Measurements from ENCODE around the gene APC2. TPM values are rescaled to one million over a fixed set of nuclear protein-coding genes. Genes with fewer than 3 reads are reported as not detected.

APC2 gene
- 0.15 TPM for polyA plus RNA-seq (2013)

GRCh38 chr19:1449467-1450442 lies at the start of gene APC2:
APC2 (plus strand) TSS chr19:1450121; CDS start chr19:1453002, 2,881 bp downstream.
- POLR2A ChIA-PET = no interaction called here
- Histone ChIP-seq H3K36me3 (ENCODE audit: control insufficient read depth in 4 of 4, insufficient read depth in 4 of 4, low read length in 3 of 4) (no peaks in the 10 kb centered on the region), H3K9me3 (ENCODE audit: control extremely low read depth in 1 of 5, control insufficient read depth in 4 of 5, insufficient read depth in 2 of 5, low read depth in 1 of 5, low read length in 4 of 5) (no peaks in the 10 kb centered on the region), H3K4me1 (ENCODE audit: control extremely low read depth in 1 of 4, control insufficient read depth in 4 of 4, insufficient read depth in 4 of 4, low read length in 3 of 4) (peaks cover 0 to 37% (median 25%) of the 10 kb centered on the region in 4 experiments), H3K27me3 (replicated peaks in 2 of 5; ENCODE audit: control insufficient read depth in 4 of 5, insufficient read depth in 5 of 5, low read length in 4 of 5) (peaks cover 0 to 86% (median 36%) of the 10 kb centered on the region in 5 experiments), H3K27ac (ENCODE audit: insufficient read depth in 1 of 2, low read depth in 1 of 2, low read length in 2 of 2, poor library complexity in 1 of 2, severe bottlenecking in 2 of 2) (no peak within 1 kb of the TSS), H3K4me3 (ENCODE audit: control insufficient read depth in 1 of 7, extremely low read depth in 1 of 7, insufficient read depth in 4 of 7, low read depth in 2 of 7, low read length in 6 of 7) (no peak within 1 kb of the TSS)
- CTCF ChIA-PET = interaction anchor here (1.0 to 6.5 kb wide), 2 partner anchors 17 to 37 kb away, joined by 4 to 35 read pairs; no protein-coding TSS in a partner anchor
- WGBS (ENCODE audit: insufficient coverage) = 3% methylated on average over 62 of the region's 74 CpGs
- peak in 2 of 3 donors; percentile 47 to 56 for DNase-seq

GRCh38 chr19:1400281-1401137 lies 49.4 kb upstream of the APC2 start:
- ChIA-PET POLR2A (no interaction called here), CTCF (no interaction called here)
- Histone ChIP-seq H3K9me3 (ENCODE audit: control extremely low read depth in 1 of 5, control insufficient read depth in 4 of 5, insufficient read depth in 2 of 5, low read depth in 1 of 5, low read length in 4 of 5) (no peaks in the 10 kb centered on the region), H3K4me3 (ENCODE audit: control insufficient read depth in 1 of 7, extremely low read depth in 1 of 7, insufficient read depth in 4 of 7, low read depth in 2 of 7, low read length in 6 of 7) (peak overlapping the region; percentile 30 to 77 (median 69)), H3K27ac (ENCODE audit: insufficient read depth in 1 of 2, low read depth in 1 of 2, low read length in 2 of 2, poor library complexity in 1 of 2, severe bottlenecking in 2 of 2) (peak overlapping the region in 1 of 2 experiments; percentile 25), H3K27me3 (replicated peaks in 2 of 5; ENCODE audit: control insufficient read depth in 4 of 5, insufficient read depth in 5 of 5, low read length in 4 of 5) (no peaks in the 10 kb centered on the region), H3K36me3 (ENCODE audit: control insufficient read depth in 4 of 4, insufficient read depth in 4 of 4, low read length in 3 of 4) (peaks cover 0 to 16% (median 1%) of the 10 kb centered on the region in 4 experiments), H3K4me1 (ENCODE audit: control extremely low read depth in 1 of 4, control insufficient read depth in 4 of 4, insufficient read depth in 4 of 4, low read length in 3 of 4) (peaks cover 0 to 54% (median 46%) of the 10 kb centered on the region in 4 experiments)
- peak in 2 of 3 donors; percentile 42 to 57 for DNase-seq
- 45% methylated on average over 30 of the region's 36 CpGs for WGBS (ENCODE audit: insufficient coverage)

- POLR2A ChIA-PET = no interaction called here
- CTCF ChIA-PET = interaction anchor here (1.5 kb wide), 1 partner anchor 15 kb away, joined by 3 read pairs; no protein-coding TSS in a partner anchor
- Histone ChIP-seq H3K36me3 (ENCODE audit: control insufficient read depth in 4 of 4, insufficient read depth in 4 of 4, low read length in 3 of 4) (peaks cover 0 to 12% (median 1%) of the 10 kb centered on the region in 4 experiments), H3K4me1 (ENCODE audit: control extremely low read depth in 1 of 4, control insufficient read depth in 4 of 4, insufficient read depth in 4 of 4, low read length in 3 of 4) (peaks cover 0 to 57% (median 40%) of the 10 kb centered on the region in 4 experiments), H3K27ac (ENCODE audit: insufficient read depth in 1 of 2, low read depth in 1 of 2, low read length in 2 of 2, poor library complexity in 1 of 2, severe bottlenecking in 2 of 2) (peak within 1 kb of the TSS in 1 of 2 experiments; percentile 25), H3K4me3 (ENCODE audit: control insufficient read depth in 1 of 7, extremely low read depth in 1 of 7, insufficient read depth in 4 of 7, low read depth in 2 of 7, low read length in 6 of 7) (peak within 1 kb of the TSS; percentile 30 to 77 (median 69)), H3K9me3 (ENCODE audit: control extremely low read depth in 1 of 5, control insufficient read depth in 4 of 5, insufficient read depth in 2 of 5, low read depth in 1 of 5, low read length in 4 of 5) (no peaks in the 10 kb centered on the region), H3K27me3 (replicated peaks in 2 of 5; ENCODE audit: control insufficient read depth in 4 of 5, insufficient read depth in 5 of 5, low read length in 4 of 5) (no peaks in the 10 kb centered on the region)
- WGBS (ENCODE audit: insufficient coverage) = under 1% methylated on average over 78 of the region's 87 CpGs
- peak in 2 of 3 donors; percentile 50 to 61 for DNase-seq
Observed at GRCh38 chr19:1401138-1401888, 48.6 kb upstream of the APC2 start, which contains the start of gene GAMT. GAMT (minus strand) TSS chr19:1401542; CDS start chr19:1401476, 66 bp downstream.

GRCh38 chr19:1401889-1402217 lies 48.1 kb upstream of the APC2 start:
- Histone ChIP-seq H3K9me3 (ENCODE audit: control extremely low read depth in 1 of 5, control insufficient read depth in 4 of 5, insufficient read depth in 2 of 5, low read depth in 1 of 5, low read length in 4 of 5) (no peaks in the 10 kb centered on the region), H3K4me3 (ENCODE audit: control insufficient read depth in 1 of 7, extremely low read depth in 1 of 7, insufficient read depth in 4 of 7, low read depth in 2 of 7, low read length in 6 of 7) (peak overlapping the region in 6 of 7 experiments; percentile 59 to 77 (median 70)), H3K27ac (ENCODE audit: insufficient read depth in 1 of 2, low read depth in 1 of 2, low read length in 2 of 2, poor library complexity in 1 of 2, severe bottlenecking in 2 of 2) (no peak overlapping the region), H3K4me1 (ENCODE audit: control extremely low read depth in 1 of 4, control insufficient read depth in 4 of 4, insufficient read depth in 4 of 4, low read length in 3 of 4) (peaks cover 0 to 57% (median 40%) of the 10 kb centered on the region in 4 experiments), H3K36me3 (ENCODE audit: control insufficient read depth in 4 of 4, insufficient read depth in 4 of 4, low read length in 3 of 4) (peaks cover 0 to 12% (median 1%) of the 10 kb centered on the region in 4 experiments), H3K27me3 (replicated peaks in 2 of 5; ENCODE audit: control insufficient read depth in 4 of 5, insufficient read depth in 5 of 5, low read length in 4 of 5) (no peaks in the 10 kb centered on the region)
- POLR2A ChIA-PET = no interaction called here
- DNase-seq = no peak
- CTCF ChIA-PET = interaction anchor here (1.5 kb wide), 1 partner anchor 15 kb away, joined by 3 read pairs; no protein-coding TSS in a partner anchor
- 39% methylated on average over 8 of the region's 11 CpGs for WGBS (ENCODE audit: insufficient coverage)

- H3K27me3 ChIP-seq (replicated peaks in 2 of 5; ENCODE audit: control insufficient read depth in 4 of 5, insufficient read depth in 5 of 5, low read length in 4 of 5) = no peaks in the 10 kb centered on the region
- peak overlapping the region in 5 of 7 experiments; percentile 38 to 77 (median 56) for H3K4me3 ChIP-seq (ENCODE audit: control insufficient read depth in 1 of 7, extremely low read depth in 1 of 7, insufficient read depth in 4 of 7, low read depth in 2 of 7, low read length in 6 of 7)
- ChIA-PET CTCF (interaction anchor here (0.6 to 1.6 kb wide), 5 partner anchors 11 to 42 kb away, joined by 3 to 5 read pairs (median 3); no protein-coding TSS in a partner anchor), POLR2A (interaction anchor here (0.6 to 1.0 kb wide), 4 partner anchors 16 to 928 kb away, joined by 3 to 5 read pairs (median 4); partner anchors contain the start of gene FAM174C)
- H3K27ac ChIP-seq (ENCODE audit: insufficient read depth in 1 of 2, low read depth in 1 of 2, low read length in 2 of 2, poor library complexity in 1 of 2, severe bottlenecking in 2 of 2) = no peak overlapping the region
- peaks cover 0 to 55% (median 37%) of the 10 kb centered on the region in 4 experiments for H3K4me1 ChIP-seq (ENCODE audit: control extremely low read depth in 1 of 4, control insufficient read depth in 4 of 4, insufficient read depth in 4 of 4, low read length in 3 of 4)
- peak in 2 of 3 donors; percentile 24 to 44 for DNase-seq
- 3% methylated on average over 24 of the region's 25 CpGs for WGBS (ENCODE audit: insufficient coverage)
- H3K36me3 ChIP-seq (ENCODE audit: control insufficient read depth in 4 of 4, insufficient read depth in 4 of 4, low read length in 3 of 4) = peaks cover 0 to 8% (median 1%) of the 10 kb centered on the region in 4 experiments
- H3K9me3 ChIP-seq (ENCODE audit: control extremely low read depth in 1 of 5, control insufficient read depth in 4 of 5, insufficient read depth in 2 of 5, low read depth in 1 of 5, low read length in 4 of 5) = no peaks in the 10 kb centered on the region
Observed at GRCh38 chr19:1402411-1403070, 47.4 kb upstream of the APC2 start.

All from common myeloid progenitor, CD34-positive (primary cell).